H1 (cell line): ENCODE results near the gene ALDH5A1.

Source experiments
- CBX8 ChIP-seq: fragments of 300-800, 300-1000 bp; sonication (generic); IDR thresholded peaks from 2 replicates; pipeline ENCODE4 v1.7.1; 2016; ENCODE audit warnings: low read depth, low read length, borderline replicate concordance
- CHD2 ChIP-seq: IDR thresholded peaks from 2 replicates; pipeline ENCODE4 v1.6.1; 2012; ENCODE audit warnings: low read length, improper control_type of control experiment
- CTCF ChIP-seq, 3 experiments: IDR thresholded peaks; 1 replicate in 2 of 3; 2 replicates in 1 of 3; pipeline versions ENCODE4 v1.5.1 to v1.6.1; 2011; ENCODE audit warnings: low read length in 3 of 3, mild to moderate bottlenecking in 3 of 3, inconsistent platforms in 2 of 3, low read depth in 1 of 3, moderate library complexity in 1 of 3; ENCODE audit not compliant: insufficient read depth in 1 of 3; ENCODE audit errors: control extremely low read depth in 1 of 3
- EZH2 ChIP-seq: fragments of 200-600 bp; sonication (generic); IDR thresholded peaks from 2 replicates; pipeline ENCODE4 v1.7.1; 2012; ENCODE audit warnings: low read depth, mild to moderate bottlenecking, moderate library complexity, low read length, inconsistent platforms; ENCODE audit not compliant: severe bottlenecking
- MAX ChIP-seq: IDR thresholded peaks from 2 replicates; pipeline ENCODE4 v1.6.1; 2012; ENCODE audit warnings: inconsistent platforms
- NANOG ChIP-seq: IDR thresholded peaks from 2 replicates; pipeline ENCODE4 v1.6.1; 2011; ENCODE audit warnings: low read length, low read depth, mild to moderate bottlenecking, inconsistent platforms; ENCODE audit not compliant: insufficient read depth, poor library complexity, severe bottlenecking
- POLR2A ChIP-seq, 2 experiments: IDR thresholded peaks; 1 replicate in 1 of 2; 2 replicates in 1 of 2; pipeline ENCODE4 v1.6.1; 2011; ENCODE audit warnings: low read depth in 2 of 2, low read length in 2 of 2, mild to moderate bottlenecking in 2 of 2; ENCODE audit errors: control extremely low read depth in 1 of 2
- SUZ12 ChIP-seq: fragments of 200-600 bp; sonication (generic); IDR thresholded peaks from 2 replicates; pipeline ENCODE4 v1.6.1; 2012; ENCODE audit warnings: mild to moderate bottlenecking, inconsistent platforms, low read length, moderate library complexity, mixed read lengths
- ZNF274 ChIP-seq: IDR thresholded peaks from 2 replicates; pipeline ENCODE4 v1.7.0; 2012; ENCODE audit warnings: low read length, borderline replicate concordance; ENCODE audit errors: extremely low read depth

GRCh38 chr6:24484657-24485323 lies 10.0 kb upstream of the ALDH5A1 start:
- TF ChIP-seq POLR2A (IDR thresholded peaks at IDR 0.05; ENCODE audit: control extremely low read depth in 1 of 2, low read depth in 2 of 2, low read length in 2 of 2) (no peak), CBX8 (no peak), EZH2 (no peak), NANOG (no peak), SUZ12 (no peak), CTCF (IDR thresholded peaks at IDR 0.05; ENCODE audit: control extremely low read depth in 1 of 3, insufficient read depth in 1 of 3, low read depth in 1 of 3, low read length in 3 of 3) (no peak), MAX (no peak), ZNF274 (no peak), CHD2 (no peak)
